ENCODE measurements around the gene RPL13.
"Not testable (repeated sequence)": the region's sequence is repeated elsewhere in the genome, so short reads cannot be mapped to it uniquely, and the experiment has no call there.

The RPL13 gene

GRCh38 chr16:89567656-89568594 is 7.4 kb downstream of the RPL13 start:
- H3K4me3 ChIP-seq (ENCODE audit: low read depth, low read length), result no peak overlapping the region
- TF ChIP-seq CTCF (IDR thresholded peaks at IDR 0.05; ENCODE audit: low read depth, low read length, missing control alignments), result no peak

GRCh38 chr16:89569506-89570341 is 9.2 kb downstream of the RPL13 start:
- TF ChIP-seq CTCF (IDR thresholded peaks at IDR 0.05; ENCODE audit: low read depth, low read length, missing control alignments), result no peak
- no peak overlapping the region for H3K4me3 ChIP-seq (ENCODE audit: low read depth, low read length)
- DNase-seq (ENCODE audit: low read depth), result no peak

More at GRCh38 chr16:89567656-89568594, 7.4 kb downstream of the RPL13 start:
- DNase-seq (ENCODE audit: low read depth), result no peak

- H3K4me3 ChIP-seq (ENCODE audit: low read depth, low read length), result no peak overlapping the region
- DNase-seq (ENCODE audit: low read depth), result no peak
- TF ChIP-seq CTCF (IDR thresholded peaks at IDR 0.05; ENCODE audit: low read depth, low read length, missing control alignments), result no peak
Measured at GRCh38 chr16:89570342-89570923, 10.0 kb downstream of the RPL13 start.

- H3K4me3 ChIP-seq (ENCODE audit: low read depth, low read length); DNase-seq (ENCODE audit: low read depth): not testable (repeated sequence)
Measured at GRCh38 chr16:89570983-89571598, 10.6 kb downstream of the RPL13 start.

- DNase-seq (ENCODE audit: low read depth), result no peak
- TF ChIP-seq CTCF (IDR thresholded peaks at IDR 0.05; ENCODE audit: low read depth, low read length, missing control alignments), result no peak
- H3K4me3 ChIP-seq (ENCODE audit: low read depth, low read length), result no peak overlapping the region
Measured at GRCh38 chr16:89571636-89572035, 11.2 kb downstream of the RPL13 start.

GRCh38 chr16:89572073-89572484 is 11.6 kb downstream of the RPL13 start:
- TF ChIP-seq CTCF (IDR thresholded peaks at IDR 0.05; ENCODE audit: low read depth, low read length, missing control alignments), result no peak
- DNase-seq (ENCODE audit: low read depth), result no peak
- no peak overlapping the region for H3K4me3 ChIP-seq (ENCODE audit: low read depth, low read length)

Data from GM12864 (cell line).